Activated B cell treated with CpG ODN at 0.5 μM for 24 hours (primary cell): ENCODE measurements around the gene DAPK1. TPM values are rescaled to one million over a fixed set of nuclear protein-coding genes. Genes with fewer than 3 reads are reported as not detected.

ENCODE experiments used
- ATAC-seq: fragments of 200-7000 bp; cut with Tn5 transposase; one replicate; pipeline ENCODE4 v1.10.0; 2021; ENCODE audit warnings: low read depth, mild to moderate bottlenecking, moderate library complexity
- CTCF ChIA-PET: fragments of 350-600 bp; sonication (Branson Sonifier 250); formaldehyde crosslinking; loops from one replicate; lab custom pipeline; 2021; ENCODE audit warnings: antibody characterized with exemption; lab: Charles Lee
- POLR2A ChIA-PET: fragments of 350-600 bp; sonication (Branson Sonifier 250); formaldehyde crosslinking; loops from one replicate; lab custom pipeline; 2021; ENCODE audit warnings: antibody characterized with exemption; lab: Charles Lee
- DNase-seq: peaks from one replicate; pipeline ENCODE4 v3.0.0; 2022
- H3K27ac Mint-ChIP-seq: one replicate; pipeline ENCODE4 v1.8.0; 2020; ENCODE audit warnings: mixed read lengths
- H3K27me3 Mint-ChIP-seq: one replicate; pipeline ENCODE4 v1.8.0; 2021; ENCODE audit warnings: mixed read lengths
- H3K36me3 Mint-ChIP-seq: one replicate; pipeline ENCODE4 v1.8.0; 2021; ENCODE audit warnings: low read depth, mixed read lengths
- H3K4me1 Mint-ChIP-seq: one replicate; pipeline ENCODE4 v1.8.0; 2021; ENCODE audit warnings: mixed read lengths
- H3K4me3 Mint-ChIP-seq: one replicate; pipeline ENCODE4 v1.8.0; 2020; ENCODE audit warnings: mild to moderate bottlenecking, mixed read lengths
- H3K9me3 Mint-ChIP-seq: one replicate; pipeline ENCODE4 v1.8.0; 2020; ENCODE audit warnings: mixed read lengths
- CTCF ChIP-seq: fragments of 200-600 bp; IDR thresholded peaks from one replicate; pipeline ENCODE4 v1.8.0; 2022; ENCODE audit warnings: antibody characterized with exemption, mild to moderate bottlenecking
- intact Hi-C: fragments of 100-400 bp; cut with micrococcal nuclease; formaldehyde crosslinking; loops from one replicate; pipeline ENCODE4 v1.15.1; 2024
- total RNA-seq: library from RNA; stranded (reverse); gene quantifications from 2 replicates; pipeline ENCODE4 v1.2.3, GENCODE V29; 2022

The DAPK1 gene
- total RNA-seq, 1 donor from 2014 or later: 1.0 TPM

GRCh38 chr9:87556039-87556438, 58.4 kb downstream of the DAPK1 start:
- CTCF ChIA-PET: no interaction called here
- no peaks in the 10 kb centered on the region for H3K36me3 Mint-ChIP-seq
- no peak for TF ChIP-seq CTCF
- ATAC-seq: no peak
- H3K27me3 Mint-ChIP-seq: peaks cover 1% of the 10 kb centered on the region
- no peak overlapping the region for H3K27ac Mint-ChIP-seq
- no peak for DNase-seq
- H3K9me3 Mint-ChIP-seq: no peaks in the 10 kb centered on the region
- H3K4me3 Mint-ChIP-seq: no peak overlapping the region
- H3K4me1 Mint-ChIP-seq: no peaks in the 10 kb centered on the region
- intact Hi-C loops: no loop called here
- POLR2A ChIA-PET: no interaction called here

- Mint-ChIP-seq H3K27ac (no peak overlapping the region), H3K36me3 (no peaks in the 10 kb centered on the region), H3K9me3 (no peaks in the 10 kb centered on the region), H3K4me1 (no peaks in the 10 kb centered on the region), H3K27me3 (peaks cover 1% of the 10 kb centered on the region), H3K4me3 (no peak overlapping the region)
- intact Hi-C loops: no loop called here
- ChIA-PET CTCF (no interaction called here), POLR2A (no interaction called here)
- TF ChIP-seq CTCF: no peak
- no peak for ATAC-seq
- no peak for DNase-seq
Observed at GRCh38 chr9:87556821-87557220, 59.2 kb downstream of the DAPK1 start.

DNA sequence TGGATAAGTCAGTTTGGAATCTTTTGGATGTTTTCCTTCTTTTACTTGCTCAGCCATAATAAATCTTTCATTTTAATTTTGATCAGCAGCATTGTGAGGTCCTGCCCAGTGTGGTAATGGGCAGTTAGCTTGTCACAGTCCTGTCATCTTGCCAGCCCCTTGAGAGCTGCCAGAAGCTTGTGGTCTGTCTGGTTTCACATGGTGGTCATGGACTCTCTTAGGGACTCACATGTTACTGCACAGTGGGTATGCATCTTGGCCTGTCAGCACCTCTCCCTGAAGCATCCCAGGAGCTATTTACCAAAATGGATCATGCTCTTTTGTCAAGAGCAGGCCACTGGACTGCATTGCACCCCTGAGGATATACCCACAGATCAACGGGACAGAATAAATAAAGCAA, 60.3 kb downstream of the DAPK1 start:
- Mint-ChIP-seq H3K9me3 (no peaks in the 10 kb centered on the region), H3K36me3 (no peaks in the 10 kb centered on the region), H3K27ac (no peak overlapping the region), H3K27me3 (peaks cover 1% of the 10 kb centered on the region), H3K4me1 (no peaks in the 10 kb centered on the region), H3K4me3 (no peak overlapping the region)
- POLR2A ChIA-PET: no interaction called here
- TF ChIP-seq CTCF: no peak
- no peak for ATAC-seq
- intact Hi-C loops: no loop called here
- CTCF ChIA-PET: no interaction called here
- no peak for DNase-seq

DNA sequence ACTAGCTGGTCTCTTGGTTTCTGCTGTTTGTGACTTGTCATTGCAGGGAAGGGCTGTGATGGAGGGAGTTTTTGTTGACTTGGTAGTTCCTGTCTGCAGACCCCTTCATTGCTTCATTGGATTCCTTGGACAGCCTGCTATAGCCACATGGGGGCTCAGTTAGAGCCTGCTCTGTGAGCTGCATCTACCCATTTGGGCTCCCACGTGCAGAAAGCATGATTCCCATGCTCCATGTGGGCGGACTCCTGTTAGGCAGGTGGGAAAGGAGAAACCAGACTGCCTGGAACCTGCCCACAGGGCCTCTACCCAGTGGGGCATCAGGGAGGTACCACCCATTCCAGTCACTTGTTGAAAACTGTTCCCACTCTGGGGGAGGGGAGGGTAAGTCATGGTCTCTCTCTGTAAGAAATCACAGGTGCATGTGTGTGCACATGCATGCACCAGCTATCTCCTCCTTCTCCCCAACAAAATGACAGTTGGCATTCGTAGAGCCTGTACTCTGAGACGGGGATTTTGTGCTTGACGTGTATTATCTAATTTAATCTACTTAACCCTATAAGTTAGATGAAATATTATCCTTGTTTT, 61.0 kb downstream of the DAPK1 start:
- intact Hi-C loops: no loop called here
- DNase-seq (no peak), ATAC-seq (no peak)
- no peak overlapping the region for H3K27ac Mint-ChIP-seq
- TF ChIP-seq CTCF: no peak
- CTCF ChIA-PET: no interaction called here
- no peaks in the 10 kb centered on the region for H3K9me3 Mint-ChIP-seq
- no peak overlapping the region for H3K4me3 Mint-ChIP-seq
- H3K27me3 Mint-ChIP-seq: peaks cover 1% of the 10 kb centered on the region
- no peaks in the 10 kb centered on the region for H3K4me1 Mint-ChIP-seq
- POLR2A ChIA-PET: no interaction called here
- H3K36me3 Mint-ChIP-seq: no peaks in the 10 kb centered on the region

- Mint-ChIP-seq H3K9me3 (no peaks in the 10 kb centered on the region), H3K36me3 (no peaks in the 10 kb centered on the region), H3K4me3 (no peak overlapping the region), H3K27ac (no peak overlapping the region), H3K4me1 (no peaks in the 10 kb centered on the region), H3K27me3 (no peaks in the 10 kb centered on the region)
- intact Hi-C loops: no loop called here
- no peak for TF ChIP-seq CTCF
- ChIA-PET POLR2A (no interaction called here), CTCF (no interaction called here)
- no peak for ATAC-seq
- no peak for DNase-seq
Observed at GRCh38 chr9:87562062-87562461, 64.4 kb downstream of the DAPK1 start.
